ENCODE results near the gene VPS13D.
"Not testable (repeated sequence)": the region's sequence is repeated elsewhere in the genome, so short reads cannot be mapped to it uniquely, and the experiment has no call there.

VPS13D gene

DNA sequence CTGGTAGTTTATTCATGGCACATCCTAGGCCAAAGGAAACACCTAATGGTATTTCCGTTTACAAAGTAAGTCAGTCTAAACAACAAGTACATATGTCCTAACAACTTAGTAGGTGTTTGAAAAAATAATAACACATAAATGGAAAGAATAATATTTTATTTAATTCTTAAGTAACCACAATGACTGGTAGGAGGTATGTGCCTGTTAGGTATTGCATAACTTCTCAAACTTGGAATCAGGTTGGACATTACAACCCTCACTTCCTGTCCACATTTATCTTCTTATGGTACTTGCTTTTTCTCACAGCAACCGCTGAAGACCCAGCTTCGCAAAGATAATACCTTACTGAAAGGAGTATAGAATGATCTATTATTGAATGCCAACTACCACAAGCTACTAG is 64.2 kb downstream of the VPS13D start:
- DNase-seq: no peak

DNA sequence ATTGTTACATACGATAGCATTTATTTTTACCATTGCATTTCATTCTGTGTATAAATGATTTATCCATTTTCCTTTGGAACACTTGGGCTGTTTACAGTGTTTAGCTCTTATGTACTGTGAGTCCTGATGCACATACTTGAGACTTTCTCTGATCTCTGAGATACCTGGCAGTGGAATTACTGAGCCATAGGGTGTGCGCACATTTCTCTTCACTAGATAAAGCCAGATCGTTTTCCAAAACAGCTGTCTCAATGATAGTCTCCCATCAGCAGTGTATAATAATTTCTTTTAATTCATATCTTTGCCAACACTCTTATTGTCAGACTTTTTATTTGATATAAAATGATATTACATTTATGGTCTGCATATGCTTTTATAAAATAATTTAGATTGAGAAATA is 66.2 kb downstream of the VPS13D start:
- DNase-seq: no peak

DNA sequence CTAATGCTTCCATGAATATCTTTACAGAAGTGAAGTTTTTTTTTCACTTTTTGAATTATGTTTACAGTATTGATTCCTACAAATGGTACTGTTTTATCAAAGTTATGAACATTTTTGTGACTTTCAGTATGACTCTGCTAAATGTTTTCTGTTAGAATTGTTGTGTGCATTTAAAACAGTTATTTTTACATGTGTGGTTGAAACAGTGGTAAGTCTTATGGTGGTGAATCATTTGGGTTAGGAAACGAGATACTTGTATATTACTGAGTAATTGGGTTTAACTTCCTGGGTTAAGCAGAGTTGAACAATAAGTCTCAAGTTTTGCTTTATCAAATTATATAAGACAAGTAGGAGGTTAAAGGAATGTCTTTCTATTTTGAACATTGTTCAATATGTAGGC is 66.8 kb downstream of the VPS13D start:
- no peak for DNase-seq

DNA sequence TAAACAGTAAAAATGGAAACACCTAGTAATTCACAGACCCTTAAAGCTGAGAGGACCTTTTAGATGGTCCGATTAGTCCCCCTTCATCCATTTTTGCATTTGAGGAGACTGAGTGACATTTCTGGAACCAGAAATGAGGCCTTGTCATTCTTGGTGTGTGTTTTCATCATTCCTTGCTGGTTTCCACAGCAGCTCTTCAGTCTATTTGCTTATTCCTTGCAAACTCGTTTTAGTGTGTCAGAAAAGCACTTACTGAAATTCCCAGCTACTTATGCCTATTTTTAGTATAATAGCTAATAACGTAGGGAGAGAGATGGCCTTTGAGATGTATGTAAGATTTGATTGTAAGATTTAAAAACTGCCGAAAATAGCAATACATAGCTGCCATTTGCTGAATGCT is 70.9 kb downstream of the VPS13D start:
- no peak for DNase-seq

DNA sequence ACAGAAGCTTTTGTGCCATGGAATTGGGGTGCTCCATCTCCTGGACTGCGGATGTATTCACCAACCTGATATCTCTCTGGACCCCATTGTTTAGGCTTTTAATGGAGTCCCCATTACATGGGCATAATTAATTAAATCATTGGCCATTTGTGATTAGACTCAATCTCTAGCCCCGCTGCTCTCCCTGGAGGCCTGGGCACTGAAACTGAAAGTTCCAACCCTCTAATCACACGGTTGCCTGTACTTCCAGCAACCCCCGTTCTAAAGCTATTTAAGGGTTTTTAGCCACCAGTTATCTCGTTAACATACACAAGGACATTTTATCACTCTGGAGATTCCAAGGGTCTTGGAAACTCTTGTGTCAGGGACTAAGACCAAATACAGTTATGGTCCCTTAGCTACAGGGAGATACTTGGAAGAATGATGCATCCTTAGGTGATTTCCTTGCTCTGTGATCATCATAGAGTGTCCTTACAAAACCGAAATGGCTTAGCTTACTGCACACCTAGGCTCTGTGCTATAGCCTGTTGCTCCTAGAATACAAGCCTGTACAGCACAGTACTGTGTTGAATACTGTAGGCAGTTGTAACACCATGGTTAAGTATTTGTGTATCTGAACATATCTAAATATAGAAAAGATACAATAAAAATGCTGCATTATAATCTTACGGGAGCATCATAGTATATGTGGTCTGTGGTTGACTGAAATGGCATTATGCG is 71.8 kb downstream of the VPS13D start:
- no peak for DNase-seq

DNA sequence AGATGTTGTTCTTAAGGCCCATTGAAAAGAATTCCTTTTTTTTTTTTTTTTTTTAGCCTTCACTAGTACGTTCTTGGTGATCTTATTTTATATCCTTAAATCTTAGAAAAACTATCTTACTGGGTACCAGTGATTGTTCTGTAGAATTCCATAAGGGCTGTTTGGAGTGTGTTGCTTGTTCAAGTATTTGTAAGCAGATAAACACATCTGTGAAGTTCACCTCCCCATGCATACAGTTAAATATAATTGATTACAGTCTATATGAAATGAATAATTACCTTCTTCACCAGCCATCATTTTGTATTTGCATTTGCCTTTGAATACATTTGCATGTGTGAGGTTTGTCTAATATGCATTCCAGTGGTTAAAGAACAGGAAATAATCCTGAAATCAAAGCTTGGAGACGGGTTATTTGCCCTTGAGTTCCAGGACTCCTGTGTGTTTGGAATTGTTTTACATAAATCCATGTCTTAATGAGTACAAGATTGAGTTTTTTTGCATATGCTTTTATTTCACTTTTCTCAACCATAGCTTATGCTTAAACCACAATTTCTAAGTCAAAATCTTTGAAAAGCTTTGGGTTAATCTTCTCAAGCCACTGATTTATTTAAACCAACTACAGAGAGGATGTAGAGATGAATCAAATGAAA is 73.1 kb downstream of the VPS13D start:
- no peak for DNase-seq

DNA sequence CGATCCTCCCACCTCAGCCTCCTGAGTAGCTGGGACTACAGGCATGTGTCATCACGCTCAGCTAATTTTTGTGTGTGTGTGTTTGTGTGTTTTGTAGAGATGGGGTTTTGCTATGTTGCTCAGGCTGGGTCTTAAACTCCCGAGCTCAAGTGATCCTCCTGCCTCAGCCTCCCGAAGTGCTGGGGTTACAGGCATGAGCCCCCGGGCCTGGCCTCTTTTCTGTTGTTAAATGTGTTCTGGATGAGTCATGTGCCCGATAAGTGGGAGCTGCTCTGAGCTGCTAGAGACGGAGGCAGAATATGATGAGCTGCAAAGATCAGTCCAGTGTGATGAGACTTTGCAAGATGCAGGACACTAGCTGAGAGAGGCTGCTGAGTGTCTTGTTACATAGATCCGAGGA is 75.5 kb downstream of the VPS13D start:
- no peak for DNase-seq

DNA sequence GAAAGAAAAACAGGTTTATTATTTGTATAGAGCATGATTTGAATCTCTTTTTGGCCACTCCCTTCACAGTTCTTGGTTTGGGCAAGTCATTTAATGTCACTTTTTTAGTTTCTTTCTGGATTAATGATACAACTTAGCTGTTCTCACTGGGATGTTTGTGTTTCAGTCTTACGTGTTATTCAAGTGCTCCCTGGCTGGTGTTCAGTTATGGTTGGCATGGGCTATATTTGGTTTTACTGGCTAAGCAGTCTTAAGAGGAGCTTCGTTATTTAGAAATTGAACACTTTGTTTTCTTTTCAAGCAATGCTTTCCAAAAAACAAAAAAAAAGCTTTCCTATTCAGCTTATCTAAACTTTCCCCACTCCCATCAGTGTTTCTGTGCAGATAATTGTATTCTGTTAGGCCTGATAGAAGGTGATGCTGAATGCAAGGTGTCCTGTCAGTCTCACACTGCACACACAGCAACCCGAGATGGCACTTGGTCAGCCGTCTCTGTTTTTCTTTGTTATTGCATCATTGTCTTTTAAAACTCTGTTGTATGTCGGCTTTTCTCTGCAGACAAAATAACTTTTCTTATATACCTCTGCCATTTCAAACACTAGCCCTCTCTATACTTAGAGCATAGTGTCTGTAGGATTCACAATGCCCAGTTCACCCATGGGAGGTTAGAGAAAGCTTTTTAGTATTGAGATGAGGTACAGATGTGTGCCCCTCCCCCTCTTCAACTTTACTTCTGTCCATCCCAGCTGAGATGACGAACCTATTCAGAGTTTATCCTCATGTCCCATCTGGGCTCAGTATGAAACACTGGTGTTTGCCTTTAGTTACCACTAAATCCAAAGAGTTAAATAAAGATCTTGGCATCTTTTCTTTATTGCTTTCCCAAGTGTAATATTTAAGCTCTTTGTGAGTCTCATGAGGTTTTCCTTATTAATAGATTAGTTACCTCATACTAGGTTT is 80.2 kb downstream of the VPS13D start:
- DNase-seq: no peak

DNA sequence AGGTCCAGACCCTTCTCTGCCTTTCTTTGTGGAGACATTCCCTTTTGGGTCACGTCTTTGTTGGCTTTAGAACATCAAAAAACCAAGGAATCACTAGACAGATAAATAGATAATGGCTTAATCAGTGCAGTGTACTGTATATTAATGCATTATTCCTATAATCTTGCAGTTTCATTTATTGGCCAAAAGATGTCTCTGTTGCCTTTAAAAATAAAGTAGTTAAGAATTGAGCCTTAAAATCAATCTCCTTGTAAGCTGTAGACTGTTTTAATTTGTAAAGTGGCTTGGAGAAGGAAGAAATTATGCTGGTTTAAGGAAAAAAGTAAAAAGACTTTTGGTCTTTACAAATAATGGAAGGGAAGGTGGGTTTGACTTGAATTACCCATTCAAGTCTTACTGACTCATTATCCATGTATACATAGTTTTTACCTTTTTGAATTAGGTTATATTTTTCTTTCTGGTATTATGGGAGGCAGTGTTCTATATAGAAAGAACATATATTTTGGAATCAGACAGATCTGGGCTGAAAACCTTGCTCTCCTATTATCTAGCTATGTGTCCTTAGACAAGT is 84.6 kb downstream of the VPS13D start:
- no peak for DNase-seq

DNA sequence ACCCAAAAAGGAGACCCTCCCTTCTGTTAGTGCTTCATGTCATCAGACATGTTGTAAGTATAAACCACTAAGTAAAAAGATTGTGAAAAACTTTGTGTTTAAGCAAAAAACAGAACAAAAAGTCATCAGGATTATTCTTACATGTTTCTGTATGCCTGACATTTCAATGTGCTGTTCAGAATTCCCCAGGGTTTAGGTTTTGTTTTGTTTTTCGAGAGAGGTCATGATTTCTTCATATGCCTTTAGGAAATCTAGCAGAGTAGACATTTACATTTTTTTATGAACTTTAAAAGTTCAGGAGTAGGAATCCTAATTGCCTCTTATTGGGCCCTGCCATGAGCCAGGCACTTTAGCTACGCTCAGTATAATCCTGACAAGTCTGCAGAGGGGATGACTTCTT is 85.3 kb downstream of the VPS13D start:
- DNase-seq: no peak

DNA sequence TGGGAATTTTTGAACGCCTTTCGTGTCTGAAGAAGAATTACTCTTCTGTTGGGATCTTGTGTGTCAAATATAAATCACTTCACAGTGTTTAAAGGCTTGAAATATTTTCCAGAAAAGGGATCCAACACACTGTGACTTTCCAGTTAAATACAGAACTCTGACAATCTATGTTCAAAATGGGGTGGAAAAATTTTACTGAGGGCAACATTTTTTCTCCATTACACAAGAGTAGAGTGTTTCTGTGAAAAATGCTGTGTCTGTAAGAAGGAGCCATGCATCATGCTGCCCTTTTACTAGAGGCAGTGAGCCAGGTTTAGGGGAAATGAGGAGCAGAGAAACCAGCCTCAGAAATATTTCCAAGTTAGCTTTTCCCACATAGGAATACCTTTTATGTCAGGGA is 86.5 kb downstream of the VPS13D start:
- DNase-seq: no peak

DNA sequence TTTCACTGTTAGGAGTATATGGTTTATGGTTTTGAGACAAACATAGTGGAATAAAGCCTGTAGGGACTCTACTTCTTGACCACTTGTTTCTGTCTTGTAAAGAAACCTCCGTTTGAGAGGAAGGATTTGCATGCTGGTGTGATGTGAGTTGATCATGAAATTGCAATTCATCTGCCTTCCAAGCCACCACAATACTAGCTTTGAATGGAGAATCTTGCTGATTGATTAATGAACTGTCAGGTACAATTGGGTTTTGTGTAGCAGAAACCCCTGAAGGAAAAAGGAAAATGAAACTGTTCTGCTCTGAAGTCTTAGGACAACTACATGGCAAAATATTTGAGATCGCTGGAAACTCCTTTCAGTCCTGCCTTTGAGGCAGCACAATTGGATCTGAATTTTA is 90.7 kb downstream of the VPS13D start:
- DNase-seq: no peak

DNA sequence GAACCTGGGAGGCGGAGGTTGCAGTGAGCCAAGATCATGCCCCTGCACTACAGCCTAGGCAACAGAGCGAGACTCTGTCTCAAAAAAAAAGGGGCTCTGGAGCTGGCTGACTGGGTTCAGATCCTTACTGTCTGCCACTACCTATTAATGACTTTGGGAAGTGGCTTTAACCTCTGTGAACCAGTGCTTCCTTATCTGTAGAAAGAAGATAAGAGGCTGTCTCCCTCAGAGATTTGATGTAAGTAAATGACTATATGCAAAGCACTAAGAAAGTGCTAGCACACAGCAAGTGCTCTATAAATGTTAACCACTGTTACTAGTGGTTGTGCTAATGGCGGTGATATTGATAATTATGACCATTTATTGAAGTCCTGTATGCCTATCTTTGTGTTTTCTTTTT is 94.6 kb downstream of the VPS13D start:
- DNase-seq: no peak

DNA sequence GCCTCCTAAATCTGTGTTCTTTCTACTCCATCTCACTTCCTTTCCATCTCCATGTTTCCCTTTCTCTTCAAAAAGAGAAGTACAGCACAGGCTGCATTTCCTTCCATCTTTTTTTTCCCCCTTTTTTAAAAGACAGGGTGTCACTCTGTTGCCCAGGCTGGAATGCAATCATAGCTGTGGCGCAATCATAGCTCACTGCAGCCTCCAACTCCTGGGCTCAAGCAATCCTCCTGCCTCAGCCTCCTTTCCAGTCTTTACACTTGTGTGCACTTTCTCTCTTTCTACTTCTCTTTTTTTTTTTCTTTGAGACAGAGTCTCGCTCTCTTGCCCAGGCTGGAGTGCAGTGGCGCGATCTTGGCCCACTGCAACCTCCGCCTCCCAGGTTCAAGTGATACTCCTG is 95.1 kb downstream of the VPS13D start:
- DNase-seq: not testable (repeated sequence)

DNA sequence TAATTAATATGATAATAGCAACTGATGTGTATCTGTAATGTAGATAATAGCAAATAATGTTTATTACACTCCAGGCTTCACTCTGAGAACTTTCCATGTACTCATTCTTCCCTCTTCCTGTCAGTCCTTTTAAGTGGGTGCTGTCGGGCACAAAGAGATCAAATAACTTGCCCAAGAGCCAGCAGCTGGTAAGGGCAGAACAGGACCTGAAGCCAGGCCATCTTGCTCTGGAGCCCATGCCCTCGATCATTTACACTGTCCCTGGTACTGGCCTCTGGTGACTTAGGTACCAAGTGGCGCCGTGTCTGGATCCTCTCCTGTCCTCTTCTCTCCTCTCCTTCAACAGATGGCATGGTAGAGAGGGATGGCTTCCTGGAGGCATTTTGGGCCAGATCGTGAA is 97.2 kb downstream of the VPS13D start:
- no peak for DNase-seq

DNA sequence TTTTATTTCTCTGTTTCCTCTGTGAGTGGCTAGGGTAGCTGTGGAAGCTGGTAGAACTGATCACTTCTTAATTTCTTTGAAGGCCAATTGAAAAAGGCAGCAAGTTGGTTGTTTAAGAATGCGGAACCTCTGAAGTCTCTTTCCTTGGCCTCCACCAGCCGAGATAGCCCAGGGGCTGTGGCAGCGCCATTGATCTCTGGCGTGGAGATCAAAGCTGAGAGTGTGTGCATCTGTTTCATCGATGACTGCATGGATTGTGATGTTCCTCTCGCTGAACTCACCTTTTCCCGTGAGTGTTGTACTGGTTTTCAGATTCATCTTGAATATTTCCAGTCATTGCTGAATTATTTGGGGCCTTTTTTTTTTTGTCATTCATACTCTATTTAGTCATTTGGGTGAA is 97.7 kb downstream of the VPS13D start:
- DNase-seq: no peak

DNA sequence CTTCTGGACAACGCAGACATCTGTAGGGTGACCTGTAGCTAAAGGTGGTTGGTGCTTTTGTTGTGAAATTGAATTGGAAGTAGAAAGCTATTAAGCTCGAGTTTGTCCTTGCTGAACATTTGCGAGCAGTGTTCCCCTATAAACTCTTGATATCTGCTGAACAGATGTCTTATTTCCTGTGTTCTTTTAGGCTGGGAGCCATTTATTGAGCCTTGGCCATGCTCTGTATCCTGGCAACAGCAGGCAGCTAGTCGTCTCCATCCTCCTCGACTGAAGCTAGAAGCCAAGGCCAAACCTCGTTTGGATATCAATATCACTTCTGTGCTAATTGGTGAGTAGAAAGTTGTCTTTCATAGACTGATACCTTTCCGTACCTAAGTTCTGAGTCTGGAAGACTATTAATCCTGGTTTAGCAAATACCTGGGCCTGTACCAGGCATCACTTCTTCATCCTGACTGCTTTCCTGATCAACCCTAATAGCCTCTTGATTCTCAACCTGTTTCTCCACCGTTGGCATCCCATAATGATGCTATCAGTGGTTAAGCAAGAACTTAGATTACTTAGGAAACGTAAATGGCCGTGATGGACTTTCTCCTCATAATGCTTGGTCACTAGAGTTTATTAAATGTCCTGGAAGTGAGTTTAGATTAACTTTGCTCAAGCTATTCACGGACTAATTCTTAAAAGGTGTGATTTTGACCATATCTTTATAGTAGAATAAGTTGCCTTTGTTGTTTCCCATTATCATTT is 103.4 kb downstream of the VPS13D start:
- no peak for DNase-seq

DNA sequence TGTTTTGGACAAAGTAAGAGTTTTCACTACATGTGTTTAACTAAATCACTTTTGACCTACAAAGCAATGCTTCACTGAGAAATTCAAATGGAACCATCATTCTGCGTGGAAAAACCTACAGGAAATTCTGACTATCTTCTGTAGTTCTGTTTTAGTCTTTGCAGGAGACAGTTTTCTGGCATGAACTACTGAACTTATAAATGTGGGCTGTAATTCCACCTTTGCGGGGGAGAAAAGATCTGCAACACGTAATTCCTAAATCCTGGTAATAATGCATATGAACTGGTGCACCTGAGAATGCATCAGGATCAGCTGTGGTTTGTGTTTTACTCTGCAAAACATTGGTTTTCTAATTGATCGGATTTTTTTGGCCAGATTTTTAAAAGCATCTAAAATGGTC is 106.0 kb downstream of the VPS13D start:
- no peak for DNase-seq

DNA sequence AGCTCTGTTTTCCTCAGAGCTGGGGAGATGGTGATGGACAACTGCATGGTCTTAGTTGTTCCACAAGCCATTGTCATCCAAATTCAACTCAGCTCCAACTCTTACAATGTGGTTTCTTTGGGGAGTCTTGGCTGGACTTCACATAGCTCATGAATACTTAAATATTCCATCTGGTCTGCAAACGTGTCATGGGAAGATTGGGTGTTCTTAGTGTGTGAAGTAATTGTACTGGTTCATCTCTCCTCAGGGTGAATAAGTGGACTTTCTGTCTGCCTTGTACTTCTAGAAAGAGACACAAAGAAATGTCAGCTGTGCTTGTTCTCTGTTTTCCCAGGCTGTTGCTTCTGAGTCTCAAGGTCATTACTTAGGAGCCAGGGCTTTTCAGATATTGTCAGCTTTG is 106.6 kb downstream of the VPS13D start:
- DNase-seq: no peak

DNA sequence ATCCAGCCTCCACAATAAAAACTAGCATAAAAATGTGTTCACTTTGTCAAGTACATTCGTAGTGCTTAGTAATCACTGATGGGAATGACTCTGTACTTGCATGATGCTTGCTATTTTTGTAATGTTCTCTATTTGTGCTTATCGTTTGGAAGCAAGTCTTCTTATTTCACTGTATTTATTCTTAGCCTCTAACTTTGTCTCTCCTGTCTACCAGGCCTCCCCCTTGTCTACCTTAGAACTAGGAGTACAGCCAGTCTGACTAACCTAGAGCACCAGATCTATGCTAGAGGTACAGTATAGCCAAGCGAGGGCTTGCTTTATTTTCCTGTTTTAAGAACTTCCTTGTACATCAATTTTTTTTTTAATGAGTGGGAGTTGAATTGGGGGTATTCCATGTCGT is 108.2 kb downstream of the VPS13D start:
- no peak for DNase-seq

DNA sequence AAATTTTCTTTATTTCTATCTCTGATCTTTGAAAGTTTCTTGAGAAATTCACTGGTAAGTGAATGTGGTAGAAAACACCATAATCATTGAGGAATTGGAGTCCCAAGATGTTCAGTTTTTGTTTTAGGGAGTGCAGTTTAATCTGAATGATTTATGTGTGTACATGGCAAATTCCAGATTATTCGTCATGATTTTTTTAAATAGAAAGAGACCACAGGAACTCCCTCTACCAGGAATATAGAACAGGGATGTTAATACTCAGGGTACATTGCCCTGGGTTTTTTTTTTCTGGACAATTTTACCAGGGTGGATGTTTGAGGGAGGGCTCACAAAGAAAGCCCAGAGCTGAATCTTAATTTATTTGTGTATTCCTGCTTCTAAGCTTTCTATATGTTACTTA is 109.0 kb downstream of the VPS13D start:
- DNase-seq: no peak

DNA sequence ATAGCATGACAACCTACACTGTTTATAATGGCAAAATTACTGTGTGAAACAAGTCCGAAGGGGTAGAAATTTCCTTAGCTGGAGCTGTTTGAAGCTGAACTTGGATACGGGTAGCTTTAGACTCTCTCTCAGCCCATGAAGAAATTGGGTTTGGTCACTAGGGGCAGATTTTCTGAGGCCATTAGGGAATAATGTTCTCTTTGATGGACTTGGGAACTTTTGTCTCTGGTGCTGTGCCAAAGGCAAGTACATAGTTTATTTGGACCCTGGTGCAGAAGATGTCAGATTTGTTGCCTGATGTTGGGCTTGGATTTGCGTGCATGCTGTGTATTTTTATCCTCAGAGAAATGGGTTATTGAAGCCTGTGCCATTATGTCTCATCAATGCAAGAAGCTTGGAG is 109.6 kb downstream of the VPS13D start:
- DNase-seq: no peak
